ENCODE results near the gene SLC13A4. TPM values are rescaled to one million over a fixed set of nuclear protein-coding genes. Genes with fewer than 3 reads are reported as not detected.
"Not testable (repeated sequence)": the region's sequence is repeated elsewhere in the genome, so short reads cannot be mapped to it uniquely, and the experiment has no call there.

SLC13A4 gene

GRCh38 chr7:135644729-135645128, 83.3 kb downstream of the SLC13A4 start:
- peaks cover 6% of the 10 kb centered on the region for H3K36me3 ChIP-seq (ENCODE audit: control insufficient read depth, insufficient read depth, low read length)
- no peak overlapping the region for H3K4me2 ChIP-seq (ENCODE audit: low read length)
- H2BK15ac ChIP-seq (replicated peaks; ENCODE audit: low read depth) = no peak overlapping the region

GRCh38 chr7:135644154-135644553, 83.8 kb downstream of the SLC13A4 start:
- WGBS (ENCODE audit: extremely low coverage, insufficient coverage, low lambda C conversion rate) = no CpG with 5 or more reads among the region's 3 CpGs
- Histone ChIP-seq H3K4me2 (ENCODE audit: low read length) (no peak overlapping the region), H3K4me3 (ENCODE audit: low read length) (no peak overlapping the region), H3K27ac (ENCODE audit: low read depth, low read length) (no peak overlapping the region), H3K79me1 (ENCODE audit: low read length) (peaks cover 2% of the 10 kb centered on the region), H3K56ac (ENCODE audit: low read length) (no peak overlapping the region), H3K27me3 (ENCODE audit: insufficient read depth, low read length, poor library complexity) (no peaks in the 10 kb centered on the region), H2AK5ac (ENCODE audit: low read length) (no peak overlapping the region), H3K18ac (ENCODE audit: low read length) (no peak overlapping the region), H3K79me2 (ENCODE audit: control insufficient read depth, insufficient read depth, low read length) (no peaks in the 10 kb centered on the region), H3K23ac (ENCODE audit: low read length) (no peak overlapping the region), H3K4me1 (ENCODE audit: control insufficient read depth, low read depth, low read length) (no peaks in the 10 kb centered on the region), H3K36me3 (ENCODE audit: control insufficient read depth, insufficient read depth, low read length) (peaks cover 6% of the 10 kb centered on the region), H2BK5ac (ENCODE audit: low read length) (no peak overlapping the region), H4K5ac (ENCODE audit: low read length) (no peak overlapping the region), H4K8ac (ENCODE audit: low read depth, low read length) (no peak overlapping the region), H2BK15ac (replicated peaks; ENCODE audit: low read depth) (no peak overlapping the region), H2BK120ac (ENCODE audit: low read depth, low read length) (no peak overlapping the region), H3K4ac (ENCODE audit: low read depth, low read length) (no peak overlapping the region), H3K9ac (ENCODE audit: low read length) (no peak overlapping the region)
- DNase-seq = no peak

More at GRCh38 chr7:135644729-135645128, 83.3 kb downstream of the SLC13A4 start:
- Histone ChIP-seq H3K27ac (ENCODE audit: low read depth, low read length) (no peak overlapping the region), H2BK120ac (ENCODE audit: low read depth, low read length) (no peak overlapping the region), H3K23ac (ENCODE audit: low read length) (no peak overlapping the region), H2BK5ac (ENCODE audit: low read length) (no peak overlapping the region), H3K4me3 (ENCODE audit: low read length) (no peak overlapping the region), H3K56ac (ENCODE audit: low read length) (no peak overlapping the region), H3K79me1 (ENCODE audit: low read length) (peaks cover 2% of the 10 kb centered on the region), H3K4ac (ENCODE audit: low read depth, low read length) (no peak overlapping the region), H3K79me2 (ENCODE audit: control insufficient read depth, insufficient read depth, low read length) (no peaks in the 10 kb centered on the region), H3K27me3 (ENCODE audit: insufficient read depth, low read length, poor library complexity) (no peaks in the 10 kb centered on the region), H4K5ac (ENCODE audit: low read length) (no peak overlapping the region), H3K18ac (ENCODE audit: low read length) (no peak overlapping the region), H2AK5ac (ENCODE audit: low read length) (no peak overlapping the region), H3K9ac (ENCODE audit: low read length) (no peak overlapping the region), H4K8ac (ENCODE audit: low read depth, low read length) (no peak overlapping the region), H3K4me1 (ENCODE audit: control insufficient read depth, low read depth, low read length) (no peaks in the 10 kb centered on the region)
- no peak for DNase-seq
- WGBS (ENCODE audit: extremely low coverage, insufficient coverage, low lambda C conversion rate) = no CpG with 5 or more reads among the region's 3 CpGs

- H3K36me3 ChIP-seq (ENCODE audit: control insufficient read depth, insufficient read depth, low read length) = not testable (repeated sequence)
These were observed 88.3 kb downstream of the SLC13A4 start for GRCh38 chr7:135639690-135640089.

GRCh38 chr7:135634191-135634878, 93.7 kb downstream of the SLC13A4 start:
- H3K36me3 ChIP-seq (ENCODE audit: control insufficient read depth, insufficient read depth, low read length) = peaks cover 8% of the 10 kb centered on the region

More at GRCh38 chr7:135639690-135640089, 88.3 kb downstream of the SLC13A4 start:
- not testable (repeated sequence) for H3K4me1 ChIP-seq (ENCODE audit: control insufficient read depth, low read depth, low read length); H3K56ac ChIP-seq (ENCODE audit: low read length); H3K23ac ChIP-seq (ENCODE audit: low read length); H3K4ac ChIP-seq (ENCODE audit: low read depth, low read length); H3K4me2 ChIP-seq (ENCODE audit: low read length); H2BK120ac ChIP-seq (ENCODE audit: low read depth, low read length); H3K4me3 ChIP-seq (ENCODE audit: low read length); H4K5ac ChIP-seq (ENCODE audit: low read length); H2AK5ac ChIP-seq (ENCODE audit: low read length); H3K79me2 ChIP-seq (ENCODE audit: control insufficient read depth, insufficient read depth, low read length); H3K79me1 ChIP-seq (ENCODE audit: low read length); H3K27me3 ChIP-seq (ENCODE audit: insufficient read depth, low read length, poor library complexity); H2BK5ac ChIP-seq (ENCODE audit: low read length); H3K27ac ChIP-seq (ENCODE audit: low read depth, low read length); DNase-seq; H2BK15ac ChIP-seq (replicated peaks; ENCODE audit: low read depth); H3K18ac ChIP-seq (ENCODE audit: low read length); H4K8ac ChIP-seq (ENCODE audit: low read depth, low read length); H3K9ac ChIP-seq (ENCODE audit: low read length)

More at GRCh38 chr7:135634191-135634878, 93.7 kb downstream of the SLC13A4 start:
- Histone ChIP-seq H3K4me1 (ENCODE audit: control insufficient read depth, low read depth, low read length) (no peaks in the 10 kb centered on the region), H3K79me1 (ENCODE audit: low read length) (no peaks in the 10 kb centered on the region), H3K9ac (ENCODE audit: low read length) (no peak overlapping the region), H3K27ac (ENCODE audit: low read depth, low read length) (no peak overlapping the region), H3K23ac (ENCODE audit: low read length) (no peak overlapping the region), H3K18ac (ENCODE audit: low read length) (no peak overlapping the region), H3K4ac (ENCODE audit: low read depth, low read length) (no peak overlapping the region), H3K27me3 (ENCODE audit: insufficient read depth, low read length, poor library complexity) (no peaks in the 10 kb centered on the region), H2BK5ac (ENCODE audit: low read length) (no peak overlapping the region), H3K4me2 (ENCODE audit: low read length) (no peak overlapping the region), H3K56ac (ENCODE audit: low read length) (no peak overlapping the region), H4K5ac (ENCODE audit: low read length) (no peak overlapping the region), H2BK120ac (ENCODE audit: low read depth, low read length) (no peak overlapping the region), H3K4me3 (ENCODE audit: low read length) (no peak overlapping the region), H4K8ac (ENCODE audit: low read depth, low read length) (no peak overlapping the region), H2BK15ac (replicated peaks; ENCODE audit: low read depth) (no peak overlapping the region), H3K79me2 (ENCODE audit: control insufficient read depth, insufficient read depth, low read length) (no peaks in the 10 kb centered on the region), H2AK5ac (ENCODE audit: low read length) (no peak overlapping the region)
- WGBS (ENCODE audit: extremely low coverage, insufficient coverage, low lambda C conversion rate) = no CpG with 5 or more reads among the region's 7 CpGs
- DNase-seq = no peak

Small RNA genes within 50 kb of the gene (small RNA-seq; reads per million reads assigned to genes)
- gene RNU6-1154P (ENCODE audit: insufficient read depth) = not detected

All from mesendoderm (in vitro differentiated cells).